PC-9 (cell line): ENCODE measurements around the gene PEMT. TPM values are rescaled to one million over a fixed set of nuclear protein-coding genes. Genes with fewer than 3 reads are reported as not detected.

Experiments used
- BruUV-seq: library from RNA; stranded (reverse); fragments of 400-500 nt; replicated peaks from 2 replicates; lab custom pipeline; 2021; lab: Mats Ljungman, UMichigan
- CTCF ChIA-PET: fragments of 300-600 bp; sonication (Branson Sonifier 250); formaldehyde crosslinking; loops from one replicate; lab custom pipeline; 2022; ENCODE audit warnings: antibody characterized with exemption; lab: Charles Lee
- POLR2A ChIA-PET: fragments of 300-600 bp; sonication (Branson Sonifier 250); formaldehyde crosslinking; loops from one replicate; lab custom pipeline; 2022; ENCODE audit warnings: antibody characterized with exemption; ENCODE audit not compliant: unreplicated experiment; lab: Charles Lee
- DNase-seq, 2 experiments: peaks; one replicate each; pipeline versions ENCODE4 v3.0.0 to v3.0.0-alpha.2; 2015 to 2022; ENCODE audit warnings: mixed read lengths in 1 of 2
- H2AFZ ChIP-seq: fragments of 200-600 bp; sonication (generic); 2 replicates; pipeline ENCODE4 v1.8.1; 2017; ENCODE audit warnings: antibody characterized with exemption
- H3F3A ChIP-seq: fragments of 200-600 bp; sonication (generic); 2 replicates; pipeline ENCODE4 v1.8.1; 2017; ENCODE audit warnings: antibody characterized with exemption, mild to moderate bottlenecking, low read depth; ENCODE audit not compliant: insufficient read depth
- H3K27ac ChIP-seq: fragments of 200-600 bp; sonication (generic); 2 replicates; pipeline ENCODE4 v1.6.1; 2016; ENCODE audit warnings: mixed run types
- H3K27me3 ChIP-seq: fragments of 200-600 bp; sonication (generic); 2 replicates; pipeline ENCODE4 v1.6.1; 2016; ENCODE audit warnings: low read depth, mixed run types; ENCODE audit not compliant: insufficient read depth
- H3K36me3 ChIP-seq: fragments of 200-600 bp; sonication (generic); 2 replicates; pipeline ENCODE4 v1.6.1; 2016; ENCODE audit warnings: low read depth, mixed run types
- H3K4me1 ChIP-seq: fragments of 200-600 bp; sonication (generic); replicated peaks from 2 replicates; pipeline ENCODE4 v1.6.1; 2016; ENCODE audit warnings: mixed run types; ENCODE audit not compliant: insufficient read depth
- H3K4me2 ChIP-seq: fragments of 200-600 bp; sonication (generic); 2 replicates; pipeline ENCODE4 v1.6.1; 2017; ENCODE audit warnings: mixed run types
- H3K4me3 ChIP-seq: fragments of 200-600 bp; sonication (generic); 2 replicates; pipeline ENCODE4 v1.6.1; 2016; ENCODE audit warnings: mixed run types
- H3K79me2 ChIP-seq: fragments of 200-600 bp; sonication (generic); 2 replicates; pipeline ENCODE4 v1.6.1; 2017; ENCODE audit warnings: low read depth, mixed run types
- H3K9me2 ChIP-seq: fragments of 200-600 bp; sonication (generic); 2 replicates; pipeline ENCODE4 v1.8.1; 2017; ENCODE audit warnings: mild to moderate bottlenecking; ENCODE audit not compliant: insufficient read depth
- H3K9me3 ChIP-seq: fragments of 200-600 bp; sonication (generic); 2 replicates; pipeline ENCODE4 v1.8.1; 2016; ENCODE audit warnings: low read depth; ENCODE audit not compliant: insufficient read depth
- H4K20me1 ChIP-seq: fragments of 200-600 bp; sonication (generic); 2 replicates; pipeline ENCODE4 v1.8.1; 2017; ENCODE audit not compliant: insufficient read depth
- CTCF ChIP-seq: fragments of 200-600 bp; sonication (generic); conservative IDR thresholded peaks from 2 replicates; pipeline ENCODE4 v1.6.1; 2017; ENCODE audit warnings: mixed run types, antibody characterized with exemption, mild to moderate bottlenecking, moderate library complexity
- EZH2 ChIP-seq: fragments of 200-600 bp; sonication (generic); IDR thresholded peaks from 2 replicates; pipeline ENCODE4 v1.8.0; 2017; ENCODE audit warnings: antibody characterized with exemption, low read depth
- intact Hi-C: fragments of 100-400 bp; cut with micrococcal nuclease; formaldehyde crosslinking; loops from one replicate; pipeline ENCODE4 v1.10.0; 2022; ENCODE audit not compliant: unreplicated experiment
- total RNA-seq: library from RNA; stranded (reverse); gene quantifications from 2 replicates; pipeline ENCODE4 v1.2.3, GENCODE V29; 2021

Gene PEMT
- total RNA-seq, 1 experiment from 2014 or later, result 61.2 TPM

- Histone ChIP-seq H3K4me3 (no peak overlapping the region), H2AFZ (no peak overlapping the region), H3K4me2 (no peak overlapping the region), H3K79me2 (no peaks in the 10 kb centered on the region), H3K27ac (no peak overlapping the region), H3K36me3 (no peaks in the 10 kb centered on the region), H4K20me1 (peaks cover 34% of the 10 kb centered on the region; the same call in 1 of the 2 replicates), H3K9me2 (no peaks in the 10 kb centered on the region), H3K9me3 (no peaks in the 10 kb centered on the region), H3K4me1 (peaks cover 21% of the 10 kb centered on the region), H3F3A (peaks cover 20% of the 10 kb centered on the region), H3K27me3 (no peaks in the 10 kb centered on the region)
- TF ChIP-seq CTCF (no peak), EZH2 (no peak)
- intact Hi-C loops, result no loop called here
- ChIA-PET CTCF (no interaction called here), POLR2A (no interaction called here)
- DNase-seq, result no peak
- BruUV-seq, result no TSS peak
Observed at GRCh38 chr17:17540935-17541639, 50.4 kb downstream of the PEMT start.

- POLR2A ChIA-PET, result no interaction called here
- peaks cover 21% of the 10 kb centered on the region for H3K4me1 ChIP-seq
- H3K9me2 ChIP-seq, result no peaks in the 10 kb centered on the region
- H3K27me3 ChIP-seq, result no peaks in the 10 kb centered on the region
- no peaks in the 10 kb centered on the region for H3K36me3 ChIP-seq
- H3F3A ChIP-seq, result peaks cover 20% of the 10 kb centered on the region
- no peak overlapping the region for H3K4me2 ChIP-seq
- BruUV-seq, result no TSS peak
- no peak for DNase-seq
- H3K79me2 ChIP-seq, result no peaks in the 10 kb centered on the region
- TF ChIP-seq EZH2, result no peak
- no peak for TF ChIP-seq CTCF
- CTCF ChIA-PET, result no interaction called here
- H4K20me1 ChIP-seq, result peaks cover 36% of the 10 kb centered on the region; the same call in 1 of the 2 replicates
- intact Hi-C loops, result no loop called here
- H3K4me3 ChIP-seq, result no peak overlapping the region
- no peak overlapping the region for H2AFZ ChIP-seq
- H3K27ac ChIP-seq, result no peak overlapping the region
- H3K9me3 ChIP-seq, result no peaks in the 10 kb centered on the region
Observed at GRCh38 chr17:17540278-17540906, 51.1 kb downstream of the PEMT start.

- H3K27ac ChIP-seq, result no peak overlapping the region
- H3K79me2 ChIP-seq, result no peaks in the 10 kb centered on the region
- H3K4me1 ChIP-seq, result peaks cover 21% of the 10 kb centered on the region
- no peaks in the 10 kb centered on the region for H3K9me2 ChIP-seq
- intact Hi-C loops, result no loop called here
- TF ChIP-seq EZH2 (no peak), CTCF (no peak)
- CTCF ChIA-PET, result interaction anchor here (0.6 kb wide), 1 partner anchor 75 kb away, joined by 3 read pairs; no protein-coding TSS in a partner anchor
- no peaks in the 10 kb centered on the region for H3K9me3 ChIP-seq
- H3F3A ChIP-seq, result peaks cover 20% of the 10 kb centered on the region
- H2AFZ ChIP-seq, result no peak overlapping the region
- H3K4me2 ChIP-seq, result no peak overlapping the region
- BruUV-seq, result no TSS peak
- peaks cover 37% of the 10 kb centered on the region; the same call in 1 of the 2 replicates for H4K20me1 ChIP-seq
- no peaks in the 10 kb centered on the region for H3K36me3 ChIP-seq
- H3K4me3 ChIP-seq, result no peak overlapping the region
- no peak for DNase-seq
- POLR2A ChIA-PET, result no interaction called here
- no peaks in the 10 kb centered on the region for H3K27me3 ChIP-seq
Observed at GRCh38 chr17:17539591-17539990, 51.9 kb downstream of the PEMT start.
